AG10803 (cell line): ENCODE results near the gene SRSF4.
A peak's percentile ranks its signal among the peaks of the same experiment; 100 is the strongest.

Experiments
- DNase-seq: peaks from one replicate; pipeline ENCODE4 v3.0.0; 2010; ENCODE audit warnings: low read depth
- H3K4me3 ChIP-seq: 2 replicates; pipeline ENCODE4 v1.5.1; 2011; ENCODE audit warnings: mild to moderate bottlenecking, low read length, control low read depth
- CTCF ChIP-seq: conservative IDR thresholded peaks from 2 replicates; pipeline ENCODE4 v1.5.1; 2011; ENCODE audit warnings: mild to moderate bottlenecking, low read length, control low read depth, inconsistent platforms

SRSF4 gene

GRCh38 chr1:29210278-29211085 lies 28.8 kb upstream of the SRSF4 start:
- DNase-seq, result no peak
- TF ChIP-seq CTCF, result no peak
- no peak overlapping the region for H3K4me3 ChIP-seq

- no peak for TF ChIP-seq CTCF
- H3K4me3 ChIP-seq, result no peak overlapping the region
- peak; percentile 58 for DNase-seq
These were observed 27.5 kb upstream of the SRSF4 start for GRCh38 chr1:29209173-29209572.

- H3K4me3 ChIP-seq, result no peak overlapping the region
- TF ChIP-seq CTCF, result no peak
- no peak for DNase-seq
These were observed 26.7 kb upstream of the SRSF4 start for GRCh38 chr1:29208442-29208841.

- no peak overlapping the region for H3K4me3 ChIP-seq
- peak; percentile 96 for TF ChIP-seq CTCF
- DNase-seq, result peak; percentile 98
These were observed 21.1 kb upstream of the SRSF4 start for GRCh38 chr1:29202584-29203340.

GRCh38 chr1:29202053-29202452 lies 20.4 kb upstream of the SRSF4 start:
- DNase-seq, result peak; percentile 10
- H3K4me3 ChIP-seq, result no peak overlapping the region

GRCh38 chr1:29201595-29202051 lies 19.9 kb upstream of the SRSF4 start:
- no peak for DNase-seq
- H3K4me3 ChIP-seq, result no peak overlapping the region

More at GRCh38 chr1:29202053-29202452, 20.4 kb upstream of the SRSF4 start:
- TF ChIP-seq CTCF, result no peak

More at GRCh38 chr1:29201595-29202051, 19.9 kb upstream of the SRSF4 start:
- no peak for TF ChIP-seq CTCF
